Left cardiac atrium (tissue), 4 donors: ENCODE data around the gene ATP8B3. TPM values are rescaled to one million over a fixed set of nuclear protein-coding genes. Genes with fewer than 3 reads are reported as not detected.

Experiments
- ATAC-seq, 2 donors: fragments of 200-7000 bp; cut with Tn5 transposase; one replicate each; pipeline ENCODE4 v1.9.1; 2020; ENCODE audit warnings: mild to moderate bottlenecking in 2 of 2, moderate library complexity in 2 of 2
- DNase-seq: peaks from one replicate; pipeline ENCODE4 v3.0.0-alpha.2; 2020
- intact Hi-C, 2 donors: fragments of 100-400 bp; cut with DNase I; formaldehyde crosslinking; loops; one replicate each; pipeline versions ENCODE4 v1.14.1 to v1.15.1; 2022 to 2023
- microRNA-seq, 2 donors: library from miRNA; unstranded; fragments of <30 nt; microRNA quantifications; one replicate each; pipeline ENCODE4 v1.2.0, GENCODE V29; 2020
- total RNA-seq, 2 donors: library from RNA; stranded (reverse); fragmentation: NEBNext Ultra II Directional; extraction: Animal tissue kit (Norgen Biotek cat#: 25700); gene quantifications; one replicate each; pipeline ENCODE4 v1.2.1, GENCODE V29; 2021
- donor health status: DM: no; HTN: yes; CAD: no.
- donor health status: DM: no; HTN: yes; CAD: no; lungs with severe emphysema.
- donor health status: DM: yes; HTN: yes; CAD: no.
- donor health status: Dilated cardiomyopathy.

ATP8B3 gene
- total RNA-seq, 2 donors from 2014 or later = 0.52 to 1.6 TPM

GRCh38 chr19:1739960-1740629, 72.0 kb downstream of the ATP8B3 start:
- ATAC-seq (no peak), DNase-seq (no peak)
- intact Hi-C loops = no loop called here

DNA sequence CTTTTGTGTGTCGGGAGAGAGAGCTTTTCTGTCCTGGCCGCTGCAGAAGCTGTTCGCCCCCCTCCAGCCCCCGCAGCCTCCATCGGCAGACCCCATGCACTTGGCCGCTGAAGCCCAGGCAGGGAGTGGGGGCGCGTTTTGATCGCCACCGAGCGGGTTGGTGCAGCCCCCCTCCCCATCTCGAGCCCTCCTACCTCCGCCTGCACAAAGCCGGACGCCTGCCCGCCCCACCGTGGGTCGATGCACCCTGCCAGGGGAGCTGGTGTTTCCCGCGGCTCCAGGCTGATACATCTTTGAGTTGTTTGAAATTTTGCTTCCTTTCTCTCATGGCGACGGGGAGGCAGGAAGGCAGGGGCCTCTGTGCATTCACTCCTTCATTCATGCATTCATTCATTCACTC, 75.1 kb downstream of the ATP8B3 start:
- ATAC-seq (no peak), DNase-seq (no peak)
- intact Hi-C loops = no loop called here

- ATAC-seq = no peak
- DNase-seq = no peak
- intact Hi-C loops = no loop called here
These were observed 75.8 kb downstream of the ATP8B3 start for GRCh38 chr19:1736280-1736679.

DNA sequence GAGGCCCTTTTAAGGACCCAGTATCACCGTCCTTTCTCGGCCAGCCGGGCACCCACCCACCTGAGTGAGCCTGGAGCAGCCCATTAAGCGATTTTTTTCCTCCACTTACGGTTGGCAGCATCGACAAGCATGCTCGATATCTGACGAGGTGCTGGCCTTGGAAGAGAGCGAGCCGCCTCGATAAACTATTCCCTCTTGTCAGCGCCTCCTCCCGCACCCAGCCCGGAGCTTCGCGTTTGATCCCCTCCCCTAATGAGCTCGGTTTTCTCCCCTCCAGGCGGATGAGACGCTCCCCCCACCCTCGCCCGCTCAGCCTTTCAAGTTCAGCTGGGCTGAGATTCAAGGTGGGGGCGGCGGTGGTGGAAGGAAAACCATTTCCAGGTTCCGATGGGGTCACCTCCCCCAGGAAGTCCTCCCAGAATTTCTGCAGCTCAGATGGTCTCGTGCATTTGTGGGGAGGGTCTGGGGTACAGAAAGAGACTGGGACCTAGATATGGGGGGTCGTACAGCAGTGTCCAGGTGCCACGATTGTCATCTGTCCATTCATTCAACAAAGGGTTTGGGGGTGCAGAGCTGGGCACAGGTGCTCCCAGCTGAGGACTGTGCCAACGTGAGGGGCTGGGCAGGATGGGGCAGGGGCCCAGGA, 77.6 kb downstream of the ATP8B3 start:
- DNase-seq (no peak), ATAC-seq (no peak)
- intact Hi-C loops = no loop called here

Small RNA genes within 50 kb of the gene (microRNA-seq; reads per million reads assigned to microRNA genes)
- gene MIR1909 = 0 to 0.54 reads per million in 2 donors

Other genes with a start within 250 kb of the ATP8B3 start
- 10 to 100 TPM; 10.9 to 12.0 TPM for gene MEX3D, start 244.0 kb downstream of the ATP8B3 start, total RNA-seq
- 10 to 100 TPM; 58.0 to 60.8 TPM for gene MBD3, start 219.4 kb downstream of the ATP8B3 start, total RNA-seq
- gene UQCR11, start 206.8 kb downstream of the ATP8B3 start, total RNA-seq = 100 to 1,000 TPM; 674 to 933 TPM
- 10 to 100 TPM; 24.1 to 25.8 TPM for gene TCF3, start 159.7 kb downstream of the ATP8B3 start, total RNA-seq
- gene ONECUT3, start 58.8 kb downstream of the ATP8B3 start, total RNA-seq = not detected
- 10 to 100 TPM; 14.8 to 22.3 TPM for gene REXO1, start 36.2 kb upstream of the ATP8B3 start, total RNA-seq
- 10 to 100 TPM in 1 of 2 donors, 1 to 10 TPM in 1; 9.9 to 12.9 TPM for gene KLF16, start 51.3 kb upstream of the ATP8B3 start, total RNA-seq
- 10 to 100 TPM; 60.8 to 66.1 TPM for gene ABHD17A, start 73.2 kb upstream of the ATP8B3 start, total RNA-seq
- gene ADAT3, start 93.1 kb upstream of the ATP8B3 start, total RNA-seq = 1 to 10 TPM; 2.3 to 3.0 TPM
- 10 to 100 TPM; 21.4 to 22.8 TPM for gene SCAMP4, start 93.1 kb upstream of the ATP8B3 start, total RNA-seq
- 10 to 100 TPM; 28.0 to 34.6 TPM for gene CSNK1G2, start 128.9 kb upstream of the ATP8B3 start, total RNA-seq
- 10 to 100 TPM; 51.4 to 54.3 TPM for gene BTBD2, start 203.4 kb upstream of the ATP8B3 start, total RNA-seq
- gene MKNK2, start 239.0 kb upstream of the ATP8B3 start, total RNA-seq = 100 to 1,000 TPM; 127 to 174 TPM